K562 (cell line): ENCODE data around the gene TECPR2. TPM values are rescaled to one million over a fixed set of nuclear protein-coding genes. Genes with fewer than 3 reads are reported as not detected.

Source experiments
- ATAC-seq: fragments of 200-7000 bp; cut with Tn5 transposase; 3 replicates; pipeline ENCODE4 v1.9.1; 2020; ENCODE audit warnings: moderate library complexity
- BruUV-seq: library from RNA; stranded (reverse); fragments of 400-500 nt; replicated peaks from 2 replicates; lab custom pipeline; 2021; lab: Mats Ljungman, UMichigan
- CTCF ChIA-PET: fragments of 300-600 bp; formaldehyde crosslinking; extraction: SDS; loops from one replicate; lab custom pipeline; 2021; ENCODE audit warnings: low intra/inter-chr PET ratio; lab: Yijun Ruan, JAX
- POLR2A ChIA-PET: fragments of 300-600, 350-650 bp; sonication (Branson Sonifier 250); formaldehyde crosslinking; extraction: SDS; loops from one replicate; lab custom pipeline; 2021; ENCODE audit warnings: antibody characterized with exemption, inconsistent platforms; lab: Yijun Ruan, JAX
- DNase-seq, 4 experiments: peaks; one replicate each; pipeline versions ENCODE4 v3.0.0 to v3.0.0-alpha.2; 2011 to 2018; ENCODE audit warnings: low spot score in 3 of 4, mixed read lengths in 3 of 4; ENCODE audit errors: extremely low read depth in 1 of 4
- FAIRE-seq: peaks from 2 replicates; lab custom pipeline; 2011; peaks lifted over from hg19 to GRCh38; lab: Jason Lieb, UNC
- H2AFZ ChIP-seq: 2 replicates; pipeline ENCODE4 v1.6.0; 2011; ENCODE audit warnings: low read depth, low read length, control low read depth, inconsistent platforms
- H3K27ac ChIP-seq: fragments of 200-600 bp; 3 replicates; pipeline ENCODE4 v1.8.0; 2011; ENCODE audit warnings: low read depth, mild to moderate bottlenecking, control low read depth, inconsistent platforms, low read length, moderate library complexity, mixed read lengths; ENCODE audit errors: extremely low read depth
- H3K27me3 ChIP-seq, 2 experiments: fragments of 300-600 bp in 1 of 2; 2 replicates in 1 of 2; 3 replicates in 1 of 2; pipeline versions ENCODE4 v1.6.0 to v1.8.0; 2011; ENCODE audit warnings: inconsistent platforms in 2 of 2, low read length in 2 of 2, mild to moderate bottlenecking in 1 of 2, mixed read lengths in 1 of 2, moderate library complexity in 1 of 2; ENCODE audit not compliant: control insufficient read depth in 2 of 2, insufficient read depth in 2 of 2
- H3K36me3 ChIP-seq: fragments of 300-600 bp; 3 replicates; pipeline ENCODE4 v1.8.0; 2011; ENCODE audit warnings: mild to moderate bottlenecking, low read length, inconsistent platforms; ENCODE audit not compliant: control insufficient read depth, insufficient read depth
- H3K4me1 ChIP-seq, 2 experiments: fragments of 200-600 bp in 1 of 2; replicated peaks in 1 of 2; 2 replicates in 1 of 2; 3 replicates in 1 of 2; pipeline versions ENCODE4 v1.5.1 to v1.8.0; 2011; ENCODE audit warnings: inconsistent platforms in 2 of 2, low read length in 2 of 2, mild to moderate bottlenecking in 1 of 2, mixed read lengths in 1 of 2, moderate library complexity in 1 of 2; ENCODE audit not compliant: control insufficient read depth in 2 of 2, insufficient read depth in 2 of 2
- H3K4me2 ChIP-seq: 2 replicates; pipeline ENCODE4 v1.6.1; 2011; ENCODE audit warnings: low read length, control low read depth, inconsistent platforms, mixed read lengths; ENCODE audit not compliant: insufficient read depth
- H3K4me3 ChIP-seq: fragments of 200-600 bp; sonication (generic), shearing (Covaris generic); 2 replicates; pipeline ENCODE4 v1.5.1; 2016; ENCODE audit warnings: control low read depth, inconsistent platforms
- H3K79me2 ChIP-seq: fragments of 200-600 bp; 3 replicates; pipeline ENCODE4 v1.8.0; 2011; ENCODE audit warnings: low read length, inconsistent platforms; ENCODE audit not compliant: control insufficient read depth, insufficient read depth
- H3K9ac ChIP-seq, 2 experiments: 2 replicates each; pipeline versions ENCODE4 v1.6.0 to v1.6.1; 2011; ENCODE audit warnings: low read depth in 2 of 2, low read length in 2 of 2, control low read depth in 1 of 2, inconsistent platforms in 1 of 2, mild to moderate bottlenecking in 1 of 2, mixed read lengths in 1 of 2; ENCODE audit not compliant: insufficient read depth in 1 of 2
- H3K9me1 ChIP-seq: one replicate; pipeline ENCODE4 v1.6.0; 2011; ENCODE audit warnings: inconsistent platforms, mild to moderate bottlenecking, low read length, moderate library complexity; ENCODE audit not compliant: control insufficient read depth, insufficient read depth
- H3K9me3 ChIP-seq: replicated peaks from 2 replicates; pipeline ENCODE4 v1.5.1; 2011; ENCODE audit warnings: low read depth, low read length, inconsistent platforms; ENCODE audit not compliant: control insufficient read depth, insufficient read depth
- H4K20me1 ChIP-seq: replicated peaks from 2 replicates; pipeline ENCODE4 v1.6.1; 2011; ENCODE audit warnings: low read length, inconsistent platforms, mixed read lengths; ENCODE audit not compliant: control insufficient read depth, insufficient read depth
- ADNP ChIP-seq: fragments of 200-800 bp; sonication (Bioruptor generic); IDR thresholded peaks from 2 replicates; pipeline ENCODE4 v1.6.1; 2016; ENCODE audit warnings: missing genetic modification characterization, missing compliant biosample characterization
- IFI16 ChIP-seq: fragments of 250-450 bp; sonication (Bioruptor Pico); IDR thresholded peaks from 2 replicates; pipeline ENCODE4 v2.1.2; 2022; ENCODE audit warnings: mild to moderate bottlenecking, inconsistent platforms
- KLF1 ChIP-seq: fragments of 450-650 bp; IDR thresholded peaks from 2 replicates; pipeline ENCODE4 v1.6.1; 2016; ENCODE audit warnings: missing genetic modification characterization, missing compliant biosample characterization
- PPARD ChIP-seq: fragments of 250-450 bp; sonication (Bioruptor Pico); IDR thresholded peaks from 2 replicates; pipeline ENCODE4 v1.8.0; 2022; ENCODE audit warnings: inconsistent platforms, mild to moderate bottlenecking, moderate library complexity
- SMC3 ChIP-seq: conservative IDR thresholded peaks from 2 replicates; pipeline ENCODE4 v1.6.1; 2011; ENCODE audit warnings: low read depth, low read length, improper control_type of control experiment; ENCODE audit not compliant: insufficient read depth
- SNRNP70 ChIP-seq: fragments of 200-400 bp; formaldehyde crosslinking; optimal IDR thresholded peaks from 2 replicates; pipeline ENCODE3; 2017; ENCODE audit warnings: low read depth, low read length
- SP2 ChIP-seq: IDR thresholded peaks from 2 replicates; pipeline ENCODE4 v1.6.1; 2011; ENCODE audit warnings: mild to moderate bottlenecking, low read depth, low read length, moderate library complexity; ENCODE audit not compliant: poor library complexity, severe bottlenecking; ENCODE audit errors: extremely low read depth
- SRSF3 ChIP-seq: fragments of 200-400 bp; formaldehyde crosslinking; IDR thresholded peaks from 2 replicates; pipeline ENCODE4 v1.6.1; 2016; ENCODE audit warnings: mild to moderate bottlenecking, low read length, moderate library complexity; ENCODE audit not compliant: insufficient read depth
- ZBTB8A ChIP-seq: fragments of 450-650 bp; IDR thresholded peaks from 2 replicates; pipeline ENCODE4 v1.6.1; 2018; ENCODE audit warnings: mild to moderate bottlenecking, moderate library complexity; ENCODE audit not compliant: partially characterized antibody
- ZNF311 ChIP-seq: fragments of 250-450 bp; sonication (Bioruptor Pico); IDR thresholded peaks from 2 replicates; pipeline ENCODE4 v1.4.0; 2020; ENCODE audit warnings: mild to moderate bottlenecking, moderate library complexity
- WGBS: fragments of 100-300 bp; shearing (Covaris generic); methylation state at CpG from one replicate; pipeline ENCODE4 v1.1.6; 2016; ENCODE audit warnings: low coverage, mixed read lengths; ENCODE audit not compliant: insufficient coverage; ENCODE audit errors: missing lambda C conversion rate; 5-methylcytosine and 5-hydroxymethylcytosine counted together
- in situ Hi-C: fragments of 300-500 bp; cut with MboI; formaldehyde crosslinking; loops from 4 replicates; pipeline ENCODE4 v1.15.0; 2018; ENCODE audit warnings: inconsistent platforms, mixed read lengths
- intact Hi-C: fragments of 100-400 bp; cut with micrococcal nuclease; formaldehyde crosslinking; loops from 2 replicates; pipeline ENCODE4 v1.14.2; 2022
- polyA plus RNA-seq, 8 experiments: library from polyadenylated mRNA; depleted of rRNA in 4 of 8; stranded (reverse) in 5 of 8; unstranded in 3 of 8; fragments of >200 nt; fragmentation: Nextera tagmentation in 2 of 8; fragmentation: Illumina TruSeq in 1 of 8; extraction: Ambion mirVana in 2 of 8; extraction: Trizol in 1 of 8; gene quantifications; 2 replicates each; pipeline versions ENCODE4 v1.2.1 to v1.2.3, GENCODE V29; 2011 to 2014; ENCODE audit warnings: inconsistent platforms in 1 of 8, missing spikeins in 1 of 8
- total RNA-seq, 7 experiments: library from RNA; depleted of rRNA in 6 of 7; stranded (reverse); fragments of >200 nt in 6 of 7; fragmentation: Illumina TruSeq in 2 of 7; extraction: Trizol in 2 of 7; gene quantifications; 2 replicates each; pipeline versions ENCODE4 v1.2.1 to v1.2.3, GENCODE V29; 2011 to 2021; ENCODE audit warnings: low replicate concordance in 1 of 7
- TF ChIP-seq, protein P1 (sequence below): fragments of 450-650 bp; IDR thresholded peaks from one replicate; pipeline ENCODE4 v1.6.1; 2018; ENCODE audit warnings: mild to moderate bottlenecking, moderate library complexity; ENCODE audit not compliant: partially characterized antibody
- TF ChIP-seq, protein P2 (sequence below): sonication (generic); IDR thresholded peaks from 2 replicates; pipeline ENCODE4 v1.6.1; 2016
- TF ChIP-seq, protein P3 (sequence below): fragments of 250-450 bp; sonication (Bioruptor Pico); IDR thresholded peaks from 2 replicates; pipeline ENCODE4 v1.4.0; 2020

The TECPR2 gene
- total and polyA plus RNA-seq, 9 of the 15 experiments (the other 6 are each of a cell fraction or from before 2014, with no cell fraction given), result 0.04 to 3.0 (median 0.83) TPM

DNA sequence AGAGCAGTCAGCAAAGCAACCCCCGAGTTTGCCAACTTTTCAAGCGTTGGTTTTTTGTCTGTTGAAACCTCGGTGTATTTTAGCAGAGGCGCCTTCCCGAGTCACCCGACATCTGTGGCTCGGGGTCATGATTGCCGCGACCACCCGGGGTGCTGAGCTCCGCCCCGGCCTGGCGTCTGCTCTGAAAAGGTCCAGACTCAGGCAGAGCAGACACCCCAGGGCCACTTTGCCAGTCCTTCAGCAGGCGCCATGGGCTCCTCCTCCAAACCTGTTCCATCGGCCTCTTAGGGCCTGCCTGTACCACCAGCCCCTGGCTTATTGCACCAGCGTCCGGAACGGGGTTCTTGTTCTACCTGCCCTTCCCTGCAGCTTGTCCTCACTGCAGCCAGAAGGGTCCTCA, 127.7 kb downstream of the TECPR2 start:
- Histone ChIP-seq H3K27me3 (no peaks in the 10 kb centered on the region), H3K79me2 (no peaks in the 10 kb centered on the region), H3K27ac (no peak overlapping the region), H3K9me3 (no peaks in the 10 kb centered on the region), H3K4me1 (peaks cover 2 to 16% of the 10 kb centered on the region in 2 experiments; a peak in 2 of 5 replicates), H3K36me3 (no peaks in the 10 kb centered on the region), H2AFZ (no peak overlapping the region), H3K4me3 (no peak overlapping the region), H4K20me1 (no peaks in the 10 kb centered on the region), H3K4me2 (no peak overlapping the region), H3K9ac (peak overlapping the region in 1 of 2 experiments; percentile 71; a peak in 1 of 4 replicates), H3K9me1 (no peaks in the 10 kb centered on the region)
- intact Hi-C loops (no loop called here), in situ Hi-C loops (no loop called here)
- DNase-seq, result no peak
- ChIA-PET CTCF (no interaction called here), POLR2A (interaction anchor here (0.6 kb wide), 1 partner anchor 11 kb away, joined by 3 read pairs; no protein-coding TSS in a partner anchor)
- no peak for ATAC-seq
- BruUV-seq, result no TSS peak
- WGBS, result 52% methylated on average over 14 of the region's 18 CpGs
- FAIRE-seq, result no peak
- TF ChIP-seq ZNF311 (CRISPR knock-in tag) (no peak), SRSF3 (no peak), PPARD (no peak), ADNP (tag) (no peak), ZBTB8A (no peak), SNRNP70 (no peak), KLF1 (no peak), SP2 (no peak), SMC3 (no peak), IFI16 (CRISPR knock-in tag) (no peak)
- TF ChIP-seq, protein P1, sequence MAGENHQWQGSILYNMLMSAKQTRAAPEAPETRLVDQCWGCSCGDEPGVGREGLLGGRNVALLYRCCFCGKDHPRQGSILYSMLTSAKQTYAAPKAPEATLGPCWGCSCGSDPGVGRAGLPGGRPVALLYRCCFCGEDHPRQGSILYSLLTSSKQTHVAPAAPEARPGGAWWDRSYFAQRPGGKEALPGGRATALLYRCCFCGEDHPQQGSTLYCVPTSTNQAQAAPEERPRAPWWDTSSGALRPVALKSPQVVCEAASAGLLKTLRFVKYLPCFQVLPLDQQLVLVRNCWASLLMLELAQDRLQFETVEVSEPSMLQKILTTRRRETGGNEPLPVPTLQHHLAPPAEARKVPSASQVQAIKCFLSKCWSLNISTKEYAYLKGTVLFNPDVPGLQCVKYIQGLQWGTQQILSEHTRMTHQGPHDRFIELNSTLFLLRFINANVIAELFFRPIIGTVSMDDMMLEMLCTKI, result no peak
- TF ChIP-seq, protein P2, sequence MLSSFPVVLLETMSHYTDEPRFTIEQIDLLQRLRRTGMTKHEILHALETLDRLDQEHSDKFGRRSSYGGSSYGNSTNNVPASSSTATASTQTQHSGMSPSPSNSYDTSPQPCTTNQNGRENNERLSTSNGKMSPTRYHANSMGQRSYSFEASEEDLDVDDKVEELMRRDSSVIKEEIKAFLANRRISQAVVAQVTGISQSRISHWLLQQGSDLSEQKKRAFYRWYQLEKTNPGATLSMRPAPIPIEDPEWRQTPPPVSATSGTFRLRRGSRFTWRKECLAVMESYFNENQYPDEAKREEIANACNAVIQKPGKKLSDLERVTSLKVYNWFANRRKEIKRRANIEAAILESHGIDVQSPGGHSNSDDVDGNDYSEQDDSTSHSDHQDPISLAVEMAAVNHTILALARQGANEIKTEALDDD, result no peak
- TF ChIP-seq, protein P3, sequence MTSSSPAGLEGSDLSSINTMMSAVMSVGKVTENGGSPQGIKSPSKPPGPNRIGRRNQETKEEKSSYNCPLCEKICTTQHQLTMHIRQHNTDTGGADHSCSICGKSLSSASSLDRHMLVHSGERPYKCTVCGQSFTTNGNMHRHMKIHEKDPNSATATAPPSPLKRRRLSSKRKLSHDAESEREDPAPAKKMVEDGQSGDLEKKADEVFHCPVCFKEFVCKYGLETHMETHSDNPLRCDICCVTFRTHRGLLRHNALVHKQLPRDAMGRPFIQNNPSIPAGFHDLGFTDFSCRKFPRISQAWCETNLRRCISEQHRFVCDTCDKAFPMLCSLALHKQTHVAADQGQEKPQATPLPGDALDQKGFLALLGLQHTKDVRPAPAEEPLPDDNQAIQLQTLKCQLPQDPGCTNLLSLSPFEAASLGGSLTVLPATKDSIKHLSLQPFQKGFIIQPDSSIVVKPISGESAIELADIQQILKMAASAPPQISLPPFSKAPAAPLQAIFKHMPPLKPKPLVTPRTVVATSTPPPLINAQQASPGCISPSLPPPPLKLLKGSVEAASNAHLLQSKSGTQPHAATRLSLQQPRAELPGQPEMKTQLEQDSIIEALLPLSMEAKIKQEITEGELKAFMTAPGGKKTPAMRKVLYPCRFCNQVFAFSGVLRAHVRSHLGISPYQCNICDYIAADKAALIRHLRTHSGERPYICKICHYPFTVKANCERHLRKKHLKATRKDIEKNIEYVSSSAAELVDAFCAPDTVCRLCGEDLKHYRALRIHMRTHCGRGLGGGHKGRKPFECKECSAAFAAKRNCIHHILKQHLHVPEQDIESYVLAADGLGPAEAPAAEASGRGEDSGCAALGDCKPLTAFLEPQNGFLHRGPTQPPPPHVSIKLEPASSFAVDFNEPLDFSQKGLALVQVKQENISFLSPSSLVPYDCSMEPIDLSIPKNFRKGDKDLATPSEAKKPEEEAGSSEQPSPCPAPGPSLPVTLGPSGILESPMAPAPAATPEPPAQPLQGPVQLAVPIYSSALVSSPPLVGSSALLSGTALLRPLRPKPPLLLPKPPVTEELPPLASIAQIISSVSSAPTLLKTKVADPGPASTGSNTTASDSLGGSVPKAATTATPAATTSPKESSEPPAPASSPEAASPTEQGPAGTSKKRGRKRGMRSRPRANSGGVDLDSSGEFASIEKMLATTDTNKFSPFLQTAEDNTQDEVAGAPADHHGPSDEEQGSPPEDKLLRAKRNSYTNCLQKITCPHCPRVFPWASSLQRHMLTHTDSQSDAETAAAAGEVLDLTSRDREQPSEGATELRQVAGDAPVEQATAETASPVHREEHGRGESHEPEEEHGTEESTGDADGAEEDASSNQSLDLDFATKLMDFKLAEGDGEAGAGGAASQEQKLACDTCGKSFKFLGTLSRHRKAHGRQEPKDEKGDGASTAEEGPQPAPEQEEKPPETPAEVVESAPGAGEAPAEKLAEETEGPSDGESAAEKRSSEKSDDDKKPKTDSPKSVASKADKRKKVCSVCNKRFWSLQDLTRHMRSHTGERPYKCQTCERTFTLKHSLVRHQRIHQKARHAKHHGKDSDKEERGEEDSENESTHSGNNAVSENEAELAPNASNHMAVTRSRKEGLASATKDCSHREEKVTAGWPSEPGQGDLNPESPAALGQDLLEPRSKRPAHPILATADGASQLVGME, result no peak
